ENCODE results near the gene INPP5D.
"Not testable (repeated sequence)": the region's sequence is repeated elsewhere in the genome, so short reads cannot be mapped to it uniquely, and the experiment has no call there.

INPP5D gene

DNA sequence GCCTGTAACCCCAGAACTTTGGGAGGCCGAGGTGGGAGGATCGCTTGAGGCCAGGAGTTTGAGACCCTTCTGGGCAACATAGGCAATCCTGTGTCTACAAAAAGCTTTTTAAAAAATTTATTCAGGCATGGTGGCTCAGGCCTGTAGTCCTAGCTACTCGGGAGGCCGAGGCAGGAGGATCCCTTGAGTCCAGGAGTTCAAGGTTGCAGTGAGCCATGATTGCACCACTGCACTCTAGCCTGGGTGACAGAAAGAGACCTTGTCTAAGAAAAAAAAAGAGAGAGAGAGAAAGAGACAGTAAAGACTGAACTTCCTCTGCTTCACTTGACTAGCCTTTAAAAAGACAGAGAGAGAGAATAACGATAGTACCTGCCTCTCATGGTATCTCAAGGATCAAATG, 62.4 kb downstream of the INPP5D start:
- Histone ChIP-seq H3K4me3 (ENCODE audit: low read length) (no peak overlapping the region), H3K36me3 (ENCODE audit: control insufficient read depth, insufficient read depth, low read length) (no peaks in the 10 kb centered on the region), H3K4me1 (ENCODE audit: control insufficient read depth, insufficient read depth, low read length) (no peaks in the 10 kb centered on the region), H3K27me3 (ENCODE audit: control insufficient read depth, insufficient read depth, low read length) (no peaks in the 10 kb centered on the region), H3K27ac (ENCODE audit: low read depth, low read length) (no peak overlapping the region), H3K9ac (ENCODE audit: low read length) (no peak overlapping the region)

DNA sequence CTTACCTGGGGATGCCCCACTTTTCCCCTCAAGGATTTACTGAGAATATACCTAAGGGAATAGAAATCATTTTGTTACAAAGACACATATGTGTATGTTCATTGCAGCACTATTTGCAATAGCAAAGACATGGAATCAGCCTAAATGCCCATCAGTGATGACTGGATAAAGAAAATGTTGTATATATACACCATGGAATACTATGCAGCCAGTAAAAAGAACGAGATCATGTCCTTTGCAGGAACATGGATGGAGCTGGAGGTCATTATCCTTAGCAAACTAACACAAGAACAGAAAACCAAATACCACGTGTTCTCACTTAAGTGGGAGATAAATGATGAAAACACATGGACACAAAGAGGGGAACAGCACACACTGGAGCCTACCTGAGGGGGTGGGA, 63.4 kb downstream of the INPP5D start:
- H3K9ac ChIP-seq (ENCODE audit: low read length); H3K4me1 ChIP-seq (ENCODE audit: control insufficient read depth, insufficient read depth, low read length); H3K36me3 ChIP-seq (ENCODE audit: control insufficient read depth, insufficient read depth, low read length); H3K4me3 ChIP-seq (ENCODE audit: low read length); H3K27ac ChIP-seq (ENCODE audit: low read depth, low read length); H3K27me3 ChIP-seq (ENCODE audit: control insufficient read depth, insufficient read depth, low read length): not testable (repeated sequence)

DNA sequence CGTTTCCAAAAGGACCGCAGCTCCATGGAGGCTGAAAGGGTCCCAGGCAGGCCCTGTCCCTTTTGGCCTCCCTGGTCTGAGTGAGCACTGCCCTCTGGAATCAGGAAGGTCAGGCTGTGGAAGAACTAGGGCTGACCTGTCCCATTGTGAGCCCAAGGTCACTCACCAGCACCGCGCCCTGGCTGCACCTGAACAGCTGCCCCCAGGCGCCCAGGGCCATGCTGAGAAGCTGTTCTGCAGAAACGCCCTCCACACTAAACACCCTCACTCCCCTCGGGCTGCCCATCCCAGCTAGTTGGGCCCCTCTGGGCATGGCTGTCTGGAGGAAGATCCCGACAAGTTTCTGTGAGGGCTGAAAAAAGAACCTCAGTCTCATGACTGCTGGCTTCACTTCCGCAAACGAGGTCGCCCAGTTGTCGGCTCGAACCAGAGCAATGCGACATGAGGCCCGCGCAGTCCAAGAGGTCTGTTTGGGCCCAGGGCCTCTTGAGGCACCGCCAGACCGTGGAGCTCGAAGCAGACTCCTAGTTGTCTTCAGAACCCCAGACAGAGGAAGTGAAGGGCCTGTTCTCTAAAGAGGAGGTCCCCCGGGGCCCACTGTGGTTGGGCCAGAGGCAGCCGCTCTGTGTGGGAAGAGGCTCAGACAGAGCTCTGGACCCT, 64.4 kb downstream of the INPP5D start:
- no peak overlapping the region for H3K9ac ChIP-seq (ENCODE audit: low read length)
- no peaks in the 10 kb centered on the region for H3K4me1 ChIP-seq (ENCODE audit: control insufficient read depth, insufficient read depth, low read length)
- no peaks in the 10 kb centered on the region for H3K27me3 ChIP-seq (ENCODE audit: control insufficient read depth, insufficient read depth, low read length)
- H3K4me3 ChIP-seq (ENCODE audit: low read length): no peak overlapping the region
- H3K36me3 ChIP-seq (ENCODE audit: control insufficient read depth, insufficient read depth, low read length): peaks cover 2% of the 10 kb centered on the region
- H3K27ac ChIP-seq (ENCODE audit: low read depth, low read length): no peak overlapping the region

DNA sequence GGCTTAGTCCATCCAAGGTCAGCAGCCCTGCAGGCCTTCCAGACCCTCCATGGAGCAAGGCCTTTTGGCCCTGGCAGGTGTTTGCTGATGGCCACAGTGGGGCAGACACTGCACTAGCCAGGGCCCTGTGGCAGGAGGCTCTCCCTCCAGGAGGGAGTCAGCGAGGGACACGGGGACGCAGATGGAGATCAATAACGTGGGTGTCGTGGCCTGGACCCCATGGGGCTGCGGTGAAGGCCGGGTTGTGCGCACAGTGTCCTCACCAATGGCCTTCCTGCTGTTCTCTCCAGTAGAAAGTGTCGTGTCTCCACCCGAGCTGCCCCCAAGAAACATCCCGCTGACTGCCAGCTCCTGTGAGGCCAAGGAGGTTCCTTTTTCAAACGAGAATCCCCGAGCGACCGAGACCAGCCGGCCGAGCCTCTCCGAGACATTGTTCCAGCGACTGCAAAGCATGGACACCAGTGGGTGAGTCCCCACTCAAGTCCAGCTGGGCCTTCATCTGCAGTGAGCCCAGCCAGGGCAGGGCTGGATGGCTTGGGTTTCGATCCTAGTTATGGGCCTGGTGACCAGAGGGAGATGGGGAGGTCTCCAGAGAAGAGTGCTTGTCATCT, 65.4 kb downstream of the INPP5D start:
- Histone ChIP-seq H3K36me3 (ENCODE audit: control insufficient read depth, insufficient read depth, low read length) (peaks cover 2% of the 10 kb centered on the region), H3K4me1 (ENCODE audit: control insufficient read depth, insufficient read depth, low read length) (no peaks in the 10 kb centered on the region), H3K4me3 (ENCODE audit: low read length) (no peak overlapping the region), H3K27ac (ENCODE audit: low read depth, low read length) (no peak overlapping the region), H3K9ac (ENCODE audit: low read length) (no peak overlapping the region), H3K27me3 (ENCODE audit: control insufficient read depth, insufficient read depth, low read length) (no peaks in the 10 kb centered on the region)

DNA sequence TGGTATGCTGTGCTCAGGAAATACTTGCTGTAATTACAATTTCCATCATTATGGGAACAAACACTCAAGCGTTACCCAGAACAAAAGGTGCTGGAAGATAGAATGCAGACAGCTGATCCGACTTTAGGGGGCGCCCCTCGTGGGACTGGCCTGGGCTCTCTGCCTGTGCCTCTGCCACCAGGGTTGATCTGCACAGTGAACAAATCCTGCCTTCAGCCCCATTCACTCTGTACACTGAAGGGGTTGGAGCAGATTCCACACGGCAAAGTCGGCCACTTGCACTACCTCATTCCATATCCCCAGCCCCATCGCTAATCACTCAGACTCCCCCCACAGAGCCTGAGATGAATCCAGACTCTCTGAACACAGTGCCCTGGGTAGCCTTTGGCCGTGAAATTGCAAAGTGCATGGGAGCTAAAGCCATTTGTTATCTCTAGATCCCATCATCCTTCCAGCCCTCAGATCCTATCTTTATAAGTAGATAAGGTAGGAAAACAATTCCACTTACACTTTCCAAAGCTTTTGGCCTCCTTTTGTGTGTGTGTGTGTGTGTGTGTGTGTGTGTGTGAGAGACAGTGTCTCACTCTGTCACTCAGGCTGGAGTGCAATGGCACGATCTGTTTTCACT, 69.3 kb downstream of the INPP5D start:
- no peak overlapping the region for H3K4me3 ChIP-seq (ENCODE audit: low read length)
- H3K27ac ChIP-seq (ENCODE audit: low read depth, low read length): no peak overlapping the region
- no peaks in the 10 kb centered on the region for H3K27me3 ChIP-seq (ENCODE audit: control insufficient read depth, insufficient read depth, low read length)
- H3K4me1 ChIP-seq (ENCODE audit: control insufficient read depth, insufficient read depth, low read length): no peaks in the 10 kb centered on the region
- peaks cover 2% of the 10 kb centered on the region for H3K36me3 ChIP-seq (ENCODE audit: control insufficient read depth, insufficient read depth, low read length)
- H3K9ac ChIP-seq (ENCODE audit: low read length): no peak overlapping the region

DNA sequence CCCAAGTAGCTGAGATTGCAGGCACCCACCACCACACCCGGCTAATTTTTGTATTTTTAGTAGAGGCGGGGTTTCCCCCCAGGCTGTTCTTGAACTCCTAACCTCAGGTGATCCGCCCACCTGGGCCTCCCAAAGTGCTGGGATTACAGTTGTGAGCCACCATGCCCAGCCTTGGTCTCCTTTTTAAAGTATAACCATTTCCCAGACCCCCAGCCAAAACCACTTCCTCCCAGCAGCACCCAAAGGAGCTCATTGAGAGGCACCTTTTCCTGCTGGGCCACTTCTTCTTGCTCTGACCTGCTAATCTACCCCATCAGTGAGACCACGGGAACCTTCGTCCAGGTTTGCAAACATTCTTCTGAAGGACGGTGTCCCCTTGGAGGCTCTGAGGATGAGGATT, 69.9 kb downstream of the INPP5D start:
- no peak overlapping the region for H3K27ac ChIP-seq (ENCODE audit: low read depth, low read length)
- H3K36me3 ChIP-seq (ENCODE audit: control insufficient read depth, insufficient read depth, low read length): peaks cover 2% of the 10 kb centered on the region
- no peak overlapping the region for H3K9ac ChIP-seq (ENCODE audit: low read length)
- no peaks in the 10 kb centered on the region for H3K27me3 ChIP-seq (ENCODE audit: control insufficient read depth, insufficient read depth, low read length)
- no peak overlapping the region for H3K4me3 ChIP-seq (ENCODE audit: low read length)
- H3K4me1 ChIP-seq (ENCODE audit: control insufficient read depth, insufficient read depth, low read length): no peaks in the 10 kb centered on the region

DNA sequence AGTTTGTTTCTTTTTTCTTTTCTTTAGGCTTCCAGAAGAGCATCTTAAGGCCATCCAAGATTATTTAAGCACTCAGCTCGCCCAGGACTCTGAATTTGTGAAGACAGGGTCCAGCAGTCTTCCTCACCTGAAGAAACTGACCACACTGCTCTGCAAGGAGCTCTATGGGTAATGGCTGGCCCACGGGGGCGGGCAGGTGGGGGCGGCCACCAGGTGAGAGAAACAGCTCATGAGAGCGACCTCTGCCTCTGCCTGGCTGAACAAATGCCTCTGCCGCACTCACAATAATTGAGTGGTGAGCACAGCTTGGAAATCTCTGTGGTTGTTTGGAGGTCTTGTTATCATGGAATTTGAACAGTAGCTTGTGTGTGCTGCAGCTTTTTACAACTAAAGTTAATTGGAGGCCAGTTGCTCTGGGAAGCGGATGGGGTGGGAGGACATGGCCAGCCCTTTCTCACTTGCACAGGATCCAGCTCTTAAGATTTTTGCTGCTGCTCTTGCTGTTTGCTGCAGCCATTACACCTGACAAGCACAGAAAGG, 70.4 kb downstream of the INPP5D start:
- Histone ChIP-seq H3K4me3 (ENCODE audit: low read length) (no peak overlapping the region), H3K4me1 (ENCODE audit: control insufficient read depth, insufficient read depth, low read length) (no peaks in the 10 kb centered on the region), H3K27ac (ENCODE audit: low read depth, low read length) (no peak overlapping the region), H3K9ac (ENCODE audit: low read length) (no peak overlapping the region), H3K36me3 (ENCODE audit: control insufficient read depth, insufficient read depth, low read length) (peaks cover 2% of the 10 kb centered on the region), H3K27me3 (ENCODE audit: control insufficient read depth, insufficient read depth, low read length) (no peaks in the 10 kb centered on the region)

DNA sequence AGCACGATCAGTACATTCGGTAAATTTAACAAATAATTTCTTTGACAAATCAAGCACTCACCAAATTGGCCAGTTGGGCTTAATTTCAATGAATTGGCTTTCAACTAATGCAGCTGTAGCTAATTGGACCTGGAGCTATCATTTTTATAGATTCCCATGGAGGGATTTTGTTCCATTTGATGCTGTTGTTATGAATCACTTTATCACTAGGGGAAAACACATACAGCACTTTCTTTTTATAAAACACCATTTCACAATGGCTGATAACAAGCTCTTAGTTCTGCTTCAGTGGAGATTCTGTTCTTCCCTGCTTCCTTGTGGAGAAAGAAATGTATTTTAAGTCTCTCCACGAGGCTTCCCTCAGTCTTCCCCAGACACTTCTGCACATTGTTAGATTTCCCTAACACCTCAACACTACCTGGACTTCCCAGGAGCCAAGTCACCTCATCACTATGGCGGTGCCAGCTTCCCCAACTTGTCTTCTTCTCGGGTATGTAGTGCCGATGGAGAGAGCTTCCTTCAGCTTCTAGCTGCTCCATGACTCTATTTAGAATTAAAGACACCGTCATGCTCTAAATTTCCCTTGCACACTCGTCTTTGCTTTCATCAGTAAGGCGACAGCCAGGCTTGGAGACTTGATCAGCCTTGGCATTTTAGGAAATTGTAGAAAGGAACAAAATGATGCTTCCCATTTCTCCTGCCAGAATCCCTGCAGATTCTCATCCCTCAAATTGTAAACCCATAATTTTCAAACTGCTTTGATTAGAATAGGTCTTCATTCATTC, 72.0 kb downstream of the INPP5D start:
- Histone ChIP-seq H3K27ac (ENCODE audit: low read depth, low read length) (no peak overlapping the region), H3K4me1 (ENCODE audit: control insufficient read depth, insufficient read depth, low read length) (no peaks in the 10 kb centered on the region), H3K27me3 (ENCODE audit: control insufficient read depth, insufficient read depth, low read length) (no peaks in the 10 kb centered on the region), H3K4me3 (ENCODE audit: low read length) (no peak overlapping the region), H3K9ac (ENCODE audit: low read length) (no peak overlapping the region), H3K36me3 (ENCODE audit: control insufficient read depth, insufficient read depth, low read length) (peaks cover 2% of the 10 kb centered on the region)

DNA sequence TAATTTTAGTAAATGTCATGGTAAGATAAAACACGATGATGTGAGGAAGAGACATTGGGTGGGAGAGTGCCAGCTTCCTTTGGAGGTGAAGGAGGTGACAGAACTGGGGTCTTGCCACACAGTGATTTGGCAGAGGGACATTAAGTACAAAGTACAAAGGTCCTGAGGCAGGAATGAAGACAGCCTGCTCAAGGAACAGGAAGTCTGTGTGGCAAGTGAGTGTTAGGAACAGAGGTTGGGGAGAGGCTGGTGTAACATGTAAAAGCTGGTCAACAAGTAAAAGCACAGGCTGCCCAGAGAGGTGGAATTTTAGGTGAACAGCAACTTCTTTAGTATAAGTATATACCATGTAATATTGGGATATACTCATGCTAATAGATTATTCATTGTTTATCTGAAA, 73.1 kb downstream of the INPP5D start:
- H3K4me1 ChIP-seq (ENCODE audit: control insufficient read depth, insufficient read depth, low read length): no peaks in the 10 kb centered on the region
- no peak overlapping the region for H3K27ac ChIP-seq (ENCODE audit: low read depth, low read length)
- no peak overlapping the region for H3K4me3 ChIP-seq (ENCODE audit: low read length)
- no peaks in the 10 kb centered on the region for H3K27me3 ChIP-seq (ENCODE audit: control insufficient read depth, insufficient read depth, low read length)
- peaks cover 2% of the 10 kb centered on the region for H3K36me3 ChIP-seq (ENCODE audit: control insufficient read depth, insufficient read depth, low read length)
- H3K9ac ChIP-seq (ENCODE audit: low read length): no peak overlapping the region

DNA sequence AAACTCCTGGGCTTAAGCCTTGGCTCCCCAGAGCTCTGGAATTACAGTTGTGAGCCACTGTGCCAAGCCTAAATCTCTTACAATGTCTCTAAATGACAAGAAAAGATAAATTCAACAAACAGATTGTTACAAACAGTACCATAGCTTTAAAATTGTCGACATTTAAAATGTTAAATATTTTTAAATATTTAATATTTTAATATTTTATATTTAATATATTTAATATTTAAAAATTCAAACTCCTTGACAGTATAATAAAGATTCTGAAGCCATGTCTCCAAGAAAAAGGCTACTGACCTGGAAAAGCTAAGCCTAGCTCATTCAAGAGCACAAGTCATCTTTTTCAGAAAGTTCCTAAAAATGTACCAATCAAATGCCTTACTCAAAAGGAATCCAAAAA, 75.3 kb downstream of the INPP5D start:
- Histone ChIP-seq H3K27ac (ENCODE audit: low read depth, low read length) (no peak overlapping the region), H3K4me1 (ENCODE audit: control insufficient read depth, insufficient read depth, low read length) (no peaks in the 10 kb centered on the region), H3K36me3 (ENCODE audit: control insufficient read depth, insufficient read depth, low read length) (no peaks in the 10 kb centered on the region), H3K4me3 (ENCODE audit: low read length) (no peak overlapping the region), H3K27me3 (ENCODE audit: control insufficient read depth, insufficient read depth, low read length) (no peaks in the 10 kb centered on the region), H3K9ac (ENCODE audit: low read length) (no peak overlapping the region)

DNA sequence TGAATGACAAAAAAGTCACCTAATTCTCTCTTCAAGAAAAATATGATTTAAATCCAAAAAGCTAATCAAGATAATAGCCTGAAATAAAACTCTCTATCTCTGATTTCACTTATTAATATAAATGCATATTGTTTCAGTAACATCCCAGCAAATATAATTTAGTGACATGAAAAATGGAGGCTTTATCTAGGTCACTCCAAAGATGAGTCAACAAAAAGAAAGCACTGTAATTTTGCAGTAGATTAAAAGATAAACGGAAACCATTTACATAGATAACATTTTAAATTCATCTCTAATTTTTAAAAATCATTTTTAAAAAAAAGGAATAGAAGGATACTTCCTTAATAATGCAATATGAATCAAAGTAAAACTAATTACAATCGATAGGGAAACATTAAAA, 76.9 kb downstream of the INPP5D start:
- no peak overlapping the region for H3K27ac ChIP-seq (ENCODE audit: low read depth, low read length)
- no peak overlapping the region for H3K4me3 ChIP-seq (ENCODE audit: low read length)
- no peaks in the 10 kb centered on the region for H3K4me1 ChIP-seq (ENCODE audit: control insufficient read depth, insufficient read depth, low read length)
- no peak overlapping the region for H3K9ac ChIP-seq (ENCODE audit: low read length)
- H3K27me3 ChIP-seq (ENCODE audit: control insufficient read depth, insufficient read depth, low read length): no peaks in the 10 kb centered on the region
- H3K36me3 ChIP-seq (ENCODE audit: control insufficient read depth, insufficient read depth, low read length): no peaks in the 10 kb centered on the region

DNA sequence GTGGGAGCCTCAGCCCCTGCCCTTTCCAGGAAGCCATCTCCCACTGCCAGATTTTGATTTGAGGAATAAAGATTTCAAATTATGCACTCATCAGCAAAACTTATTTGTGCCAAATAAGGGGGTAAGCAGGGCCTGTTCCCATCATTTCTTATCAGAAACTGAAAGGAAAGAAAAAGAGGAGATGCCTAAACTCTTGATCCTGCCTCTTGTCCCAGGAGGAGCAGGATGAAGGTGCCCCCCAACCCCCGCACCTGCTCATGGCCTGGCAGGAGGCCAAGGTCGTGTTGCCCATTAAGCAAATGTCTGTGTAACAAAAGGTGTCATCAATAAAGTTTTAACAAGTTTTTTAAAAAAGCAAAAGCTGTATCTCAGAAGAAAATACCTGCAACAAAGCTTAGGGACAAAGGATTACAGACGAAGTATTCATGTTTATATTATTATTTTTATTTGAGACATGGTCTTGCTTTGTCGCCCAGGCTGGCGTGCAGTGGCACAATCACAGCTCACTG, 80.0 kb downstream of the INPP5D start:
- Histone ChIP-seq H3K27ac (ENCODE audit: low read depth, low read length) (no peak overlapping the region), H3K9ac (ENCODE audit: low read length) (no peak overlapping the region), H3K4me3 (ENCODE audit: low read length) (no peak overlapping the region), H3K4me1 (ENCODE audit: control insufficient read depth, insufficient read depth, low read length) (no peaks in the 10 kb centered on the region), H3K36me3 (ENCODE audit: control insufficient read depth, insufficient read depth, low read length) (no peaks in the 10 kb centered on the region), H3K27me3 (ENCODE audit: control insufficient read depth, insufficient read depth, low read length) (no peaks in the 10 kb centered on the region)

Data from rectal smooth muscle tissue (tissue), 1 donor.